Calu3 (cell line): ENCODE results near the gene STK38. TPM values are rescaled to one million over a fixed set of nuclear protein-coding genes. Genes with fewer than 3 reads are reported as not detected.

Experiments used
- BruUV-seq: library from RNA; stranded (reverse); fragments of 400-500 nt; replicated peaks from 2 replicates; lab custom pipeline; 2021; lab: Mats Ljungman, UMichigan
- CTCF ChIA-PET: fragments of 300-600 bp; sonication (Branson Sonifier 250); formaldehyde crosslinking; loops from one replicate; lab custom pipeline; 2022; ENCODE audit warnings: antibody characterized with exemption; lab: Charles Lee
- DNase-seq: peaks from one replicate; pipeline ENCODE4 v3.0.0; 2022
- H3K27ac Mint-ChIP-seq: one replicate; pipeline ENCODE4 v1.8.0; 2022; ENCODE audit warnings: mixed read lengths; ENCODE audit not compliant: unreplicated experiment
- H3K27me3 Mint-ChIP-seq: one replicate; pipeline ENCODE4 v1.8.0; 2022; ENCODE audit warnings: mixed read lengths; ENCODE audit not compliant: unreplicated experiment
- H3K36me3 Mint-ChIP-seq: one replicate; pipeline ENCODE4 v1.8.0; 2022; ENCODE audit warnings: mild to moderate bottlenecking, moderate library complexity, mixed read lengths; ENCODE audit not compliant: insufficient read depth, unreplicated experiment
- H3K4me1 Mint-ChIP-seq: one replicate; pipeline ENCODE4 v1.8.0; 2022; ENCODE audit warnings: mild to moderate bottlenecking, low read depth, mixed read lengths; ENCODE audit not compliant: unreplicated experiment
- H3K4me3 Mint-ChIP-seq: one replicate; pipeline ENCODE4 v1.8.0; 2022; ENCODE audit warnings: mild to moderate bottlenecking, low read depth, moderate library complexity, mixed read lengths; ENCODE audit not compliant: unreplicated experiment
- H3K9me3 Mint-ChIP-seq: one replicate; pipeline ENCODE4 v1.8.0; 2022; ENCODE audit warnings: low read depth, mixed read lengths; ENCODE audit not compliant: unreplicated experiment
- intact Hi-C: fragments of 100-400 bp; cut with micrococcal nuclease; formaldehyde crosslinking; loops from one replicate; pipeline ENCODE4 v1.10.0; 2022; ENCODE audit not compliant: unreplicated experiment
- total RNA-seq: library from RNA; stranded (reverse); gene quantifications from 2 replicates; pipeline ENCODE4 v1.2.3, GENCODE V29; 2022
- TF ChIP-seq, protein P1 (sequence below): fragments of 200-600 bp; IDR thresholded peaks from one replicate; pipeline ENCODE4 v1.8.0; 2022; ENCODE audit warnings: antibody characterized with exemption; ENCODE audit not compliant: unreplicated experiment

STK38 gene
- total RNA-seq, 1 experiment from 2014 or later = 70.3 TPM

GRCh38 chr6:36467625-36468024, 79.7 kb downstream of the STK38 start:
- CTCF ChIA-PET = interaction anchor here (0.6 kb wide), 1 partner anchor 41 kb away, joined by 4 read pairs; no protein-coding TSS in a partner anchor
- Mint-ChIP-seq H3K4me1 (peaks cover 7% of the 10 kb centered on the region), H3K36me3 (peaks cover 19% of the 10 kb centered on the region), H3K9me3 (no peaks in the 10 kb centered on the region), H3K4me3 (no peak overlapping the region), H3K27ac (no peak overlapping the region), H3K27me3 (no peaks in the 10 kb centered on the region)
- DNase-seq = no peak
- no TSS peak for BruUV-seq
- TF ChIP-seq, protein P1, sequence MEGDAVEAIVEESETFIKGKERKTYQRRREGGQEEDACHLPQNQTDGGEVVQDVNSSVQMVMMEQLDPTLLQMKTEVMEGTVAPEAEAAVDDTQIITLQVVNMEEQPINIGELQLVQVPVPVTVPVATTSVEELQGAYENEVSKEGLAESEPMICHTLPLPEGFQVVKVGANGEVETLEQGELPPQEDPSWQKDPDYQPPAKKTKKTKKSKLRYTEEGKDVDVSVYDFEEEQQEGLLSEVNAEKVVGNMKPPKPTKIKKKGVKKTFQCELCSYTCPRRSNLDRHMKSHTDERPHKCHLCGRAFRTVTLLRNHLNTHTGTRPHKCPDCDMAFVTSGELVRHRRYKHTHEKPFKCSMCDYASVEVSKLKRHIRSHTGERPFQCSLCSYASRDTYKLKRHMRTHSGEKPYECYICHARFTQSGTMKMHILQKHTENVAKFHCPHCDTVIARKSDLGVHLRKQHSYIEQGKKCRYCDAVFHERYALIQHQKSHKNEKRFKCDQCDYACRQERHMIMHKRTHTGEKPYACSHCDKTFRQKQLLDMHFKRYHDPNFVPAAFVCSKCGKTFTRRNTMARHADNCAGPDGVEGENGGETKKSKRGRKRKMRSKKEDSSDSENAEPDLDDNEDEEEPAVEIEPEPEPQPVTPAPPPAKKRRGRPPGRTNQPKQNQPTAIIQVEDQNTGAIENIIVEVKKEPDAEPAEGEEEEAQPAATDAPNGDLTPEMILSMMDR = no peak
- intact Hi-C loops = no loop called here

DNA sequence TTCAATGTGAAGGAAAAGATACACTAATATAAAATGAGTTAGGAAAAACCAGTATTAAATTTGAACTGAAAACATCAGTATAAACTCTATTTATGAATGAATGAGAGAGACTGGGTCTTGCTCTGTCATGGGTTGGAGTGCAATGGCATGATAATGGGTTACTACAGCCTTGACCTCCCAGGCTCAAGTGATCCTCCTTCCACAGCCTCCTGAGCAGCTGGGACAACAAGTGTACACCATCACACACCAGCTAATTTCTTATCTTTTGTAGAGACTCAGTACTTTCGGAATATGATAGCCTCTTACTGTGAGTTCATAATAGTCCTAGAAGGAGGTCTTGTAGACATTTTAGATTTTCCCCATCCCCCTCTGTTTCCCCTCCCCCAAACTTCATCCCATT, 83.0 kb downstream of the STK38 start:
- TF ChIP-seq, protein P1 = no peak
- Mint-ChIP-seq H3K4me3 (no peak overlapping the region), H3K27ac (no peak overlapping the region), H3K4me1 (peaks cover 7% of the 10 kb centered on the region), H3K9me3 (no peaks in the 10 kb centered on the region), H3K36me3 (peaks cover 10% of the 10 kb centered on the region), H3K27me3 (no peaks in the 10 kb centered on the region)
- no TSS peak for BruUV-seq
- no peak for DNase-seq
- intact Hi-C loops = no loop called here
- CTCF ChIA-PET = no interaction called here

DNA sequence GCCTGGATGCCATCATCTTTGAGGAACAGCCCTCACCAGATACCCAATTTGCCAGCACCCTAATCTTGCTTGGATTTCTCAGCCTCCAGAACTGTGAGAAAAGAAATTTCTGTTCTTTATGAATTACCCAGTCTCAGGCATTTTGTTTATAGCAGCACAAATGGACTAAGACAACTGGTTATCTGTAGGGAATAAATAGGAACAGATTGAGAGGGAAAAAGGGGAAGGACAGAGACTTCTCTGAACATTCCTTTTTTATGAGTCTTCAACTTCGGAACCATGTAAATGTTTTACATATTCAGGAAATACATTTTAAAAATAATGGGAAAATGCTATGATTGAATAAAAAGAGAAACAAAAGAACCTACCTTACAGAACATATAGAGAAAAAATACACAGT, 83.6 kb downstream of the STK38 start:
- Mint-ChIP-seq H3K27me3 (no peaks in the 10 kb centered on the region), H3K27ac (no peak overlapping the region), H3K4me3 (no peak overlapping the region), H3K4me1 (peaks cover 7% of the 10 kb centered on the region), H3K9me3 (no peaks in the 10 kb centered on the region), H3K36me3 (peaks cover 7% of the 10 kb centered on the region)
- intact Hi-C loops = no loop called here
- CTCF ChIA-PET = no interaction called here
- no peak for DNase-seq
- TF ChIP-seq, protein P1 = no peak
- no TSS peak for BruUV-seq

GRCh38 chr6:36461646-36462045, 85.6 kb downstream of the STK38 start:
- TF ChIP-seq, protein P1 = no peak
- Mint-ChIP-seq H3K36me3 (peaks cover 10% of the 10 kb centered on the region), H3K4me1 (peaks cover 3% of the 10 kb centered on the region), H3K27me3 (no peaks in the 10 kb centered on the region), H3K9me3 (no peaks in the 10 kb centered on the region), H3K27ac (no peak overlapping the region), H3K4me3 (no peak overlapping the region)
- intact Hi-C loops = no loop called here
- CTCF ChIA-PET = interaction anchor here (1.0 kb wide), 1 partner anchor 34 kb away, joined by 3 read pairs; no protein-coding TSS in a partner anchor
- BruUV-seq = no TSS peak
- DNase-seq = no peak
